K562 (cell line): Measurements from ENCODE around the gene PRDM16. TPM values are rescaled to one million over a fixed set of nuclear protein-coding genes. Genes with fewer than 3 reads are reported as not detected.

Source experiments
- ATAC-seq: fragments of 200-7000 bp; cut with Tn5 transposase; 3 replicates; pipeline ENCODE4 v1.9.1; 2020; ENCODE audit warnings: moderate library complexity
- BruUV-seq: library from RNA; stranded (reverse); fragments of 400-500 nt; replicated peaks from 2 replicates; lab custom pipeline; 2021; lab: Mats Ljungman, UMichigan
- CTCF ChIA-PET: fragments of 300-600 bp; formaldehyde crosslinking; extraction: SDS; loops from one replicate; lab custom pipeline; 2021; ENCODE audit warnings: low intra/inter-chr PET ratio; lab: Yijun Ruan, JAX
- POLR2A ChIA-PET: fragments of 300-600, 350-650 bp; sonication (Branson Sonifier 250); formaldehyde crosslinking; extraction: SDS; loops from one replicate; lab custom pipeline; 2021; ENCODE audit warnings: antibody characterized with exemption, inconsistent platforms; lab: Yijun Ruan, JAX
- DNase-seq, 4 experiments: peaks; one replicate each; pipeline versions ENCODE4 v3.0.0 to v3.0.0-alpha.2; 2011 to 2018; ENCODE audit warnings: low spot score in 3 of 4, mixed read lengths in 3 of 4; ENCODE audit errors: extremely low read depth in 1 of 4
- FAIRE-seq: peaks from 2 replicates; lab custom pipeline; 2011; peaks lifted over from hg19 to GRCh38; lab: Jason Lieb, UNC
- H2AFZ ChIP-seq: 2 replicates; pipeline ENCODE4 v1.6.0; 2011; ENCODE audit warnings: low read depth, low read length, control low read depth, inconsistent platforms
- H3K27ac ChIP-seq: fragments of 200-600 bp; 3 replicates; pipeline ENCODE4 v1.8.0; 2011; ENCODE audit warnings: low read depth, mild to moderate bottlenecking, control low read depth, inconsistent platforms, low read length, moderate library complexity, mixed read lengths; ENCODE audit errors: extremely low read depth
- H3K27me3 ChIP-seq, 2 experiments: fragments of 300-600 bp in 1 of 2; 2 replicates in 1 of 2; 3 replicates in 1 of 2; pipeline versions ENCODE4 v1.6.0 to v1.8.0; 2011; ENCODE audit warnings: inconsistent platforms in 2 of 2, low read length in 2 of 2, mild to moderate bottlenecking in 1 of 2, mixed read lengths in 1 of 2, moderate library complexity in 1 of 2; ENCODE audit not compliant: control insufficient read depth in 2 of 2, insufficient read depth in 2 of 2
- H3K36me3 ChIP-seq: fragments of 300-600 bp; 3 replicates; pipeline ENCODE4 v1.8.0; 2011; ENCODE audit warnings: mild to moderate bottlenecking, low read length, inconsistent platforms; ENCODE audit not compliant: control insufficient read depth, insufficient read depth
- H3K4me1 ChIP-seq, 2 experiments: fragments of 200-600 bp in 1 of 2; replicated peaks in 1 of 2; 2 replicates in 1 of 2; 3 replicates in 1 of 2; pipeline versions ENCODE4 v1.5.1 to v1.8.0; 2011; ENCODE audit warnings: inconsistent platforms in 2 of 2, low read length in 2 of 2, mild to moderate bottlenecking in 1 of 2, mixed read lengths in 1 of 2, moderate library complexity in 1 of 2; ENCODE audit not compliant: control insufficient read depth in 2 of 2, insufficient read depth in 2 of 2
- H3K4me2 ChIP-seq: 2 replicates; pipeline ENCODE4 v1.6.1; 2011; ENCODE audit warnings: low read length, control low read depth, inconsistent platforms, mixed read lengths; ENCODE audit not compliant: insufficient read depth
- H3K4me3 ChIP-seq: fragments of 200-600 bp; sonication (generic), shearing (Covaris generic); 2 replicates; pipeline ENCODE4 v1.5.1; 2016; ENCODE audit warnings: control low read depth, inconsistent platforms
- H3K79me2 ChIP-seq: fragments of 200-600 bp; 3 replicates; pipeline ENCODE4 v1.8.0; 2011; ENCODE audit warnings: low read length, inconsistent platforms; ENCODE audit not compliant: control insufficient read depth, insufficient read depth
- H3K9ac ChIP-seq, 2 experiments: 2 replicates each; pipeline versions ENCODE4 v1.6.0 to v1.6.1; 2011; ENCODE audit warnings: low read depth in 2 of 2, low read length in 2 of 2, control low read depth in 1 of 2, inconsistent platforms in 1 of 2, mild to moderate bottlenecking in 1 of 2, mixed read lengths in 1 of 2; ENCODE audit not compliant: insufficient read depth in 1 of 2
- H3K9me1 ChIP-seq: one replicate; pipeline ENCODE4 v1.6.0; 2011; ENCODE audit warnings: inconsistent platforms, mild to moderate bottlenecking, low read length, moderate library complexity; ENCODE audit not compliant: control insufficient read depth, insufficient read depth
- H3K9me3 ChIP-seq: replicated peaks from 2 replicates; pipeline ENCODE4 v1.5.1; 2011; ENCODE audit warnings: low read depth, low read length, inconsistent platforms; ENCODE audit not compliant: control insufficient read depth, insufficient read depth
- H4K20me1 ChIP-seq: replicated peaks from 2 replicates; pipeline ENCODE4 v1.6.1; 2011; ENCODE audit warnings: low read length, inconsistent platforms, mixed read lengths; ENCODE audit not compliant: control insufficient read depth, insufficient read depth
- ATF1 ChIP-seq, 2 experiments: fragments of 450-650 bp in 1 of 2; IDR thresholded peaks; 2 replicates each; pipeline ENCODE4 v1.6.1; 2016; ENCODE audit warnings: missing compliant biosample characterization in 1 of 2, missing genetic modification characterization in 1 of 2
- DIDO1 ChIP-seq: fragments of 450-650 bp; IDR thresholded peaks from 2 replicates; pipeline ENCODE4 v1.6.1; 2016; ENCODE audit warnings: low read depth, missing biosample characterization, missing genetic modification characterization
- EHMT2 ChIP-seq: fragments of 450-650 bp; IDR thresholded peaks from 2 replicates; pipeline ENCODE4 v1.6.1; 2018; ENCODE audit warnings: antibody characterized with exemption
- HDAC1 ChIP-seq, 2 experiments: fragments of 450-650 bp; IDR thresholded peaks; 2 replicates each; pipeline ENCODE4 v1.6.1; 2016 to 2017; ENCODE audit warnings: inconsistent platforms in 1 of 2, mild to moderate bottlenecking in 1 of 2, moderate library complexity in 1 of 2
- TAF9B ChIP-seq: fragments of 450-650 bp; IDR thresholded peaks from 2 replicates; pipeline ENCODE4 v1.6.1; 2018; ENCODE audit warnings: mild to moderate bottlenecking; ENCODE audit not compliant: partially characterized antibody
- WGBS: fragments of 100-300 bp; shearing (Covaris generic); methylation state at CpG from one replicate; pipeline ENCODE4 v1.1.6; 2016; ENCODE audit warnings: low coverage, mixed read lengths; ENCODE audit not compliant: insufficient coverage; ENCODE audit errors: missing lambda C conversion rate; 5-methylcytosine and 5-hydroxymethylcytosine counted together
- in situ Hi-C: fragments of 300-500 bp; cut with MboI; formaldehyde crosslinking; loops from 4 replicates; pipeline ENCODE4 v1.15.0; 2018; ENCODE audit warnings: inconsistent platforms, mixed read lengths
- intact Hi-C: fragments of 100-400 bp; cut with micrococcal nuclease; formaldehyde crosslinking; loops from 2 replicates; pipeline ENCODE4 v1.14.2; 2022
- polyA plus RNA-seq, 8 experiments: library from polyadenylated mRNA; depleted of rRNA in 4 of 8; stranded (reverse) in 5 of 8; unstranded in 3 of 8; fragments of >200 nt; fragmentation: Nextera tagmentation in 2 of 8; fragmentation: Illumina TruSeq in 1 of 8; extraction: Ambion mirVana in 2 of 8; extraction: Trizol in 1 of 8; gene quantifications; 2 replicates each; pipeline versions ENCODE4 v1.2.1 to v1.2.3, GENCODE V29; 2011 to 2014; ENCODE audit warnings: inconsistent platforms in 1 of 8, missing spikeins in 1 of 8
- total RNA-seq, 7 experiments: library from RNA; depleted of rRNA in 6 of 7; stranded (reverse); fragments of >200 nt in 6 of 7; fragmentation: Illumina TruSeq in 2 of 7; extraction: Trizol in 2 of 7; gene quantifications; 2 replicates each; pipeline versions ENCODE4 v1.2.1 to v1.2.3, GENCODE V29; 2011 to 2021; ENCODE audit warnings: low replicate concordance in 1 of 7
- TF ChIP-seq, protein P1 (sequence below): sonication (generic); formaldehyde crosslinking; IDR thresholded peaks from 2 replicates; pipeline ENCODE4 v1.8.0; 2022; ENCODE audit warnings: mild to moderate bottlenecking, missing genetic modification reagents

Gene PRDM16
- total and polyA plus RNA-seq, 9 of the 15 experiments (the other 6 are each of a cell fraction or from before 2014, with no cell fraction given): 0.10 to 0.27 TPM; not detected in 7

- TF ChIP-seq TAF9B: no peak
- TF ChIP-seq, protein P1, sequence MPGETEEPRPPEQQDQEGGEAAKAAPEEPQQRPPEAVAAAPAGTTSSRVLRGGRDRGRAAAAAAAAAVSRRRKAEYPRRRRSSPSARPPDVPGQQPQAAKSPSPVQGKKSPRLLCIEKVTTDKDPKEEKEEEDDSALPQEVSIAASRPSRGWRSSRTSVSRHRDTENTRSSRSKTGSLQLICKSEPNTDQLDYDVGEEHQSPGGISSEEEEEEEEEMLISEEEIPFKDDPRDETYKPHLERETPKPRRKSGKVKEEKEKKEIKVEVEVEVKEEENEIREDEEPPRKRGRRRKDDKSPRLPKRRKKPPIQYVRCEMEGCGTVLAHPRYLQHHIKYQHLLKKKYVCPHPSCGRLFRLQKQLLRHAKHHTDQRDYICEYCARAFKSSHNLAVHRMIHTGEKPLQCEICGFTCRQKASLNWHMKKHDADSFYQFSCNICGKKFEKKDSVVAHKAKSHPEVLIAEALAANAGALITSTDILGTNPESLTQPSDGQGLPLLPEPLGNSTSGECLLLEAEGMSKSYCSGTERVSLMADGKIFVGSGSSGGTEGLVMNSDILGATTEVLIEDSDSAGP (CRISPR knock-in tag): no peak
- TF ChIP-seq, all 486 proteins: peak for 0
These were observed 44.4 kb upstream of the PRDM16 start (continued) for GRCh38 chr1:3024588-3024987.

DNA sequence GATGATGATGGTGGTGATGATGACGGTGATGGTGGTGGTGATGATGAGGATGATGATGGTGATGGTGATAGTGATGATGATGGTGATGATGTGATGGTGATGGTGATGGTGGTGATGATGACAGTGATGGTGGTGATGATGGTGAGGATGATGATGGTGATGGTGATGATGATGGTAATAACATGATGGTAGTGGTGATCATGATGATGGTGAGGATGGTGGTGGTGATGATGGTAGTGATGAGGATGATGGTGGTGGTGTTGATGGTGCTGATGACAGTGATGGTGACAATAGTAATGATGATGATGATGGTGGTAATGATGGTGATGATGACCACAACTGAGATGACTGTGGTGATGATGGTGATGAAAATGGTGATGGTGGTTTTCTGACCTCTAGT is 42.9 kb upstream of the PRDM16 start:
- in situ Hi-C loops: no loop called here
- ATAC-seq (no peak), FAIRE-seq (no peak), DNase-seq (no peak)
- Histone ChIP-seq H3K36me3 (no peaks in the 10 kb centered on the region), H3K27me3 (peaks cover 19 to 62% of the 10 kb centered on the region in 2 experiments; a peak in 4 of 5 replicates), H4K20me1 (no peaks in the 10 kb centered on the region), H3K9ac (no peak overlapping the region), H3K4me3 (no peak overlapping the region)
- POLR2A ChIA-PET: no interaction called here
- no peak for TF ChIP-seq DIDO1
- peak; percentile 11; the same call in 1 of the 2 replicates for TF ChIP-seq EHMT2
- no peak for TF ChIP-seq ATF1 (CRISPR knock-in tag; IDR thresholded peaks at IDR 0.05)
- peak; percentile 30; the same call in 1 of the 2 replicates for TF ChIP-seq ATF1 (tag; IDR thresholded peaks at IDR 0.05)
- 0 out of 4 replicates have a peak, but pooled peaks of 1 of the 2 experiments have one; percentile 43 for TF ChIP-seq HDAC1 (IDR thresholded peaks at IDR 0.05)
- TF ChIP-seq, all 486 proteins: peak for 3
- Histone ChIP-seq H3K27ac (no peak overlapping the region), H3K9me1 (no peaks in the 10 kb centered on the region), H3K4me2 (no peak overlapping the region), H3K4me1 (0 out of 5 replicates have a peak, but pooled peaks cover 0 to 2% of the 10 kb centered on the region in 2 experiments), H3K9me3 (no peaks in the 10 kb centered on the region), H3K79me2 (no peaks in the 10 kb centered on the region), H2AFZ (no peak overlapping the region)
- WGBS: 0% methylated on average over 1 of the region's 1 CpG
- BruUV-seq: no TSS peak
- intact Hi-C loops: no loop called here
- CTCF ChIA-PET: no interaction called here
